ENCODE data around the gene SERPINA1.

- TF ChIP-seq EZH2phosphoT487 (IDR thresholded peaks at IDR 0.05; ENCODE audit: borderline replicate concordance, low read length) (no peak), CTCF (conservative IDR thresholded peaks at IDR 0.05; ENCODE audit: low read depth, low read length) (no peak)
Measured at GRCh38 chr14:94382716-94383596, 5.4 kb downstream of the SERPINA1 start.
